K562 (cell line): Measurements from ENCODE around the gene PTP4A2. TPM values are rescaled to one million over a fixed set of nuclear protein-coding genes. Genes with fewer than 3 reads are reported as not detected.

ENCODE experiments used
- CBX1 ChIP-seq: sonication (generic); IDR thresholded peaks from 2 replicates; pipeline ENCODE4 v1.6.1; 2016; ENCODE audit warnings: antibody characterized with exemption, low read depth, mild to moderate bottlenecking
- CEBPB ChIP-seq: fragments of 450-650 bp; IDR thresholded peaks from 2 replicates; pipeline ENCODE4 v1.6.1; 2016; ENCODE audit warnings: missing genetic modification characterization, missing compliant biosample characterization
- CHD4 ChIP-seq: fragments of 200-600 bp; sonication (generic); IDR thresholded peaks from 3 replicates; pipeline ENCODE4 v1.6.1; 2012; ENCODE audit warnings: low read depth, mild to moderate bottlenecking, mixed read lengths, low read length, inconsistent platforms; ENCODE audit not compliant: insufficient read depth, insufficient replicate concordance, poor library complexity, severe bottlenecking
- FOS ChIP-seq: IDR thresholded peaks from 3 replicates; pipeline ENCODE4 v1.6.1; 2011; ENCODE audit not compliant: insufficient read length; ENCODE audit errors: extremely low read depth
- HNRNPK ChIP-seq: fragments of 200-400 bp; formaldehyde crosslinking; IDR thresholded peaks from one replicate; pipeline ENCODE4 v1.6.1; 2018; ENCODE audit warnings: mild to moderate bottlenecking, low read depth, low read length; ENCODE audit not compliant: poor library complexity, severe bottlenecking
- LEF1 ChIP-seq: fragments of 450-650 bp; IDR thresholded peaks from 2 replicates; pipeline ENCODE4 v1.6.1; 2016; ENCODE audit warnings: mild to moderate bottlenecking
- MTF1 ChIP-seq: fragments of 250-450 bp; sonication (Bioruptor Pico); IDR thresholded peaks from 2 replicates; pipeline ENCODE4 v1.9.0; 2021; ENCODE audit warnings: moderate library complexity, mild to moderate bottlenecking, inconsistent platforms, borderline replicate concordance
- NFE2 ChIP-seq: IDR thresholded peaks from 2 replicates; pipeline ENCODE4 v1.6.1; 2014; ENCODE audit warnings: antibody characterized with exemption, low read depth
- SIX5 ChIP-seq, 2 experiments: IDR thresholded peaks; 2 replicates each; pipeline ENCODE4 v1.6.1; 2011; ENCODE audit warnings: low read length in 2 of 2, borderline replicate concordance in 1 of 2, low read depth in 1 of 2, mild to moderate bottlenecking in 1 of 2, moderate library complexity in 1 of 2; ENCODE audit not compliant: insufficient read depth in 1 of 2
- SRSF1 ChIP-seq: fragments of 200-400 bp; formaldehyde crosslinking; IDR thresholded peaks from 2 replicates; pipeline ENCODE4 v1.6.1; 2017; ENCODE audit warnings: mild to moderate bottlenecking, low read depth, low read length, moderate library complexity
- ZNF274 ChIP-seq: IDR thresholded peaks from 2 replicates; pipeline ENCODE4 v1.6.1; 2011; ENCODE audit warnings: low read depth, mild to moderate bottlenecking, low read length, moderate library complexity, borderline replicate concordance
- polyA plus RNA-seq, 8 experiments: library from polyadenylated mRNA; depleted of rRNA in 4 of 8; stranded (reverse) in 5 of 8; unstranded in 3 of 8; fragments of >200 nt; fragmentation: Nextera tagmentation in 2 of 8; fragmentation: Illumina TruSeq in 1 of 8; extraction: Ambion mirVana in 2 of 8; extraction: Trizol in 1 of 8; gene quantifications; 2 replicates each; pipeline versions ENCODE4 v1.2.1 to v1.2.3, GENCODE V29; 2011 to 2014; ENCODE audit warnings: inconsistent platforms in 1 of 8, missing spikeins in 1 of 8
- total RNA-seq, 7 experiments: library from RNA; depleted of rRNA in 6 of 7; stranded (reverse); fragments of >200 nt in 6 of 7; fragmentation: Illumina TruSeq in 2 of 7; extraction: Trizol in 2 of 7; gene quantifications; 2 replicates each; pipeline versions ENCODE4 v1.2.1 to v1.2.3, GENCODE V29; 2011 to 2021; ENCODE audit warnings: low replicate concordance in 1 of 7
- TF ChIP-seq, protein P1 (sequence below): fragments of 450-650 bp; IDR thresholded peaks from 2 replicates; pipeline ENCODE4 v1.6.1; 2016; ENCODE audit warnings: low read depth, mild to moderate bottlenecking, moderate library complexity
- TF ChIP-seq, protein P2 (sequence below), 2 experiments: fragments of 450-650 bp; IDR thresholded peaks; 2 replicates each; pipeline ENCODE4 v1.6.1; 2016
- TF ChIP-seq, protein P3 (sequence below), 2 experiments: fragments of 450-650 bp; IDR thresholded peaks; 2 replicates each; pipeline ENCODE4 v1.6.1; 2018; ENCODE audit warnings: mild to moderate bottlenecking in 2 of 2, low read depth in 1 of 2; ENCODE audit not compliant: partially characterized antibody in 2 of 2
- TF ChIP-seq, protein P4 (sequence below): sonication (generic); formaldehyde crosslinking; IDR thresholded peaks from 2 replicates; pipeline ENCODE4 v1.8.0; 2022; ENCODE audit warnings: mild to moderate bottlenecking, low read depth, missing genetic modification reagents
- TF ChIP-seq, protein P5 (sequence below): sonication (generic); formaldehyde crosslinking; IDR thresholded peaks from 2 replicates; pipeline ENCODE4 v1.8.1; 2023; ENCODE audit warnings: mild to moderate bottlenecking, missing genetic modification reagents

PTP4A2 gene
- total and polyA plus RNA-seq, 9 of the 15 experiments (the other 6 are each of a cell fraction or from before 2014, with no cell fraction given), result 197 to 870 (median 480) TPM

DNA sequence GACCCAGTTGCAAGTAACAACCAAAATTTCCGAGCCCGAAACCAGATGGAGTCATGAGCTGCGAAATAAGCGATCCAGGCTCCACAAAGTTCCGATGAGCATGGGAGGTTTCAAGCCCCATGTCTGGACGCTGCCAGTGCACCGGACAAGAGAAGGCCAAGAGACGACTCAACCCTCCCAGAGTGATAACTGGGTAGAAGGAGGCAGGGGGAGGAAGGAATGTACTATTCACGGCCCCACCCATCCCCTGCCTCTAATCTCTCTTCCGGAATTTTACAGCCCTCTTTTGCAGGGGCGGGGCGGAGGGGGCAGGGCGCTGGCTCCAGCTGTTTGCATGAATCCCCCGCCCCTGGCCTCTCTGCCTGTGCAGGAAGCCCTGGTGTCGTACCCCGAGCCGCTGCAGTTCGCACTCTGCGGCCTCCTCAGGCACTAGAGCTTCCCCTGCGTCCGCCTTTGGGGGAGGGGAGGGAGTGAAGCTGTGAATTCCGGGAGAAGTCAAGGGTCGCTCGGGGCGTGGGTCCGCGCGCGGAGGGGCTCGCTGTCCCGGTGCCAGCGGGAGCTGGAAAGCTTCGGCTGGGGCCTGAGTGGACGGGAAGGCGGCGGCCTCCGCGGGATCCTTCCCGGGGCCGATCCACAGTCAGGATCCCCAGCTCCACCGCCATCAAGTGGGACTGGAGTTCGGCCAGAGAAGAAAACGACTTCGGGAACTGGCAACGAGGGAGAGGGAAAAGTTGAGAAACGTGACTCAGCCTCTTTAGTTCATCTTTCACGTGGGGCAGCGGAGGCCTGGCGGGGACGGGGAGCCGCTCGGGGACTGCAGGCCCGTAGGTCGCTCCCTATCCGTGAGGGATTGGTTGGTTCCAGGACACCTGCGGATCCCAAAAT is 6.3 kb upstream of the PTP4A2 start (continued):
- no peak for TF ChIP-seq CEBPB (tag)
- no peak for TF ChIP-seq SIX5 (IDR thresholded peaks at IDR 0.05; ENCODE audit: borderline replicate concordance in 1 of 2, insufficient read depth in 1 of 2, low read depth in 1 of 2, low read length in 2 of 2)
- no peak for TF ChIP-seq CHD4
- TF ChIP-seq MTF1 (CRISPR knock-in tag), result no peak
- no peak for TF ChIP-seq ZNF274
- TF ChIP-seq, protein P1, sequence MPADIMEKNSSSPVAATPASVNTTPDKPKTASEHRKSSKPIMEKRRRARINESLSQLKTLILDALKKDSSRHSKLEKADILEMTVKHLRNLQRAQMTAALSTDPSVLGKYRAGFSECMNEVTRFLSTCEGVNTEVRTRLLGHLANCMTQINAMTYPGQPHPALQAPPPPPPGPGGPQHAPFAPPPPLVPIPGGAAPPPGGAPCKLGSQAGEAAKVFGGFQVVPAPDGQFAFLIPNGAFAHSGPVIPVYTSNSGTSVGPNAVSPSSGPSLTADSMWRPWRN, result no peak
- TF ChIP-seq, protein P2, sequence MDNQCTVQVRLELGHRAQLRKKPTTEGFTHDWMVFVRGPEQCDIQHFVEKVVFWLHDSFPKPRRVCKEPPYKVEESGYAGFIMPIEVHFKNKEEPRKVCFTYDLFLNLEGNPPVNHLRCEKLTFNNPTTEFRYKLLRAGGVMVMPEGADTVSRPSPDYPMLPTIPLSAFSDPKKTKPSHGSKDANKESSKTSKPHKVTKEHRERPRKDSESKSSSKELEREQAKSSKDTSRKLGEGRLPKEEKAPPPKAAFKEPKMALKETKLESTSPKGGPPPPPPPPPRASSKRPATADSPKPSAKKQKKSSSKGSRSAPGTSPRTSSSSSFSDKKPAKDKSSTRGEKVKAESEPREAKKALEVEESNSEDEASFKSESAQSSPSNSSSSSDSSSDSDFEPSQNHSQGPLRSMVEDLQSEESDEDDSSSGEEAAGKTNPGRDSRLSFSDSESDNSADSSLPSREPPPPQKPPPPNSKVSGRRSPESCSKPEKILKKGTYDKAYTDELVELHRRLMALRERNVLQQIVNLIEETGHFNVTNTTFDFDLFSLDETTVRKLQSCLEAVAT (IDR thresholded peaks at IDR 0.05), result peak; percentile 65 to 93
- TF ChIP-seq, protein P3, sequence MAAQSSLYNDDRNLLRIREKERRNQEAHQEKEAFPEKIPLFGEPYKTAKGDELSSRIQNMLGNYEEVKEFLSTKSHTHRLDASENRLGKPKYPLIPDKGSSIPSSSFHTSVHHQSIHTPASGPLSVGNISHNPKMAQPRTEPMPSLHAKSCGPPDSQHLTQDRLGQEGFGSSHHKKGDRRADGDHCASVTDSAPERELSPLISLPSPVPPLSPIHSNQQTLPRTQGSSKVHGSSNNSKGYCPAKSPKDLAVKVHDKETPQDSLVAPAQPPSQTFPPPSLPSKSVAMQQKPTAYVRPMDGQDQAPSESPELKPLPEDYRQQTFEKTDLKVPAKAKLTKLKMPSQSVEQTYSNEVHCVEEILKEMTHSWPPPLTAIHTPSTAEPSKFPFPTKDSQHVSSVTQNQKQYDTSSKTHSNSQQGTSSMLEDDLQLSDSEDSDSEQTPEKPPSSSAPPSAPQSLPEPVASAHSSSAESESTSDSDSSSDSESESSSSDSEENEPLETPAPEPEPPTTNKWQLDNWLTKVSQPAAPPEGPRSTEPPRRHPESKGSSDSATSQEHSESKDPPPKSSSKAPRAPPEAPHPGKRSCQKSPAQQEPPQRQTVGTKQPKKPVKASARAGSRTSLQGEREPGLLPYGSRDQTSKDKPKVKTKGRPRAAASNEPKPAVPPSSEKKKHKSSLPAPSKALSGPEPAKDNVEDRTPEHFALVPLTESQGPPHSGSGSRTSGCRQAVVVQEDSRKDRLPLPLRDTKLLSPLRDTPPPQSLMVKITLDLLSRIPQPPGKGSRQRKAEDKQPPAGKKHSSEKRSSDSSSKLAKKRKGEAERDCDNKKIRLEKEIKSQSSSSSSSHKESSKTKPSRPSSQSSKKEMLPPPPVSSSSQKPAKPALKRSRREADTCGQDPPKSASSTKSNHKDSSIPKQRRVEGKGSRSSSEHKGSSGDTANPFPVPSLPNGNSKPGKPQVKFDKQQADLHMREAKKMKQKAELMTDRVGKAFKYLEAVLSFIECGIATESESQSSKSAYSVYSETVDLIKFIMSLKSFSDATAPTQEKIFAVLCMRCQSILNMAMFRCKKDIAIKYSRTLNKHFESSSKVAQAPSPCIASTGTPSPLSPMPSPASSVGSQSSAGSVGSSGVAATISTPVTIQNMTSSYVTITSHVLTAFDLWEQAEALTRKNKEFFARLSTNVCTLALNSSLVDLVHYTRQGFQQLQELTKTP (IDR thresholded peaks at IDR 0.05; ENCODE audit: low read depth in 1 of 2, partially characterized antibody in 2 of 2), result peak; percentile 34 to 83
- no peak for TF ChIP-seq HNRNPK
- no peak for TF ChIP-seq FOS
- TF ChIP-seq NFE2, result peak; percentile 89
- TF ChIP-seq LEF1, result peak; percentile 94
- TF ChIP-seq, protein P4, sequence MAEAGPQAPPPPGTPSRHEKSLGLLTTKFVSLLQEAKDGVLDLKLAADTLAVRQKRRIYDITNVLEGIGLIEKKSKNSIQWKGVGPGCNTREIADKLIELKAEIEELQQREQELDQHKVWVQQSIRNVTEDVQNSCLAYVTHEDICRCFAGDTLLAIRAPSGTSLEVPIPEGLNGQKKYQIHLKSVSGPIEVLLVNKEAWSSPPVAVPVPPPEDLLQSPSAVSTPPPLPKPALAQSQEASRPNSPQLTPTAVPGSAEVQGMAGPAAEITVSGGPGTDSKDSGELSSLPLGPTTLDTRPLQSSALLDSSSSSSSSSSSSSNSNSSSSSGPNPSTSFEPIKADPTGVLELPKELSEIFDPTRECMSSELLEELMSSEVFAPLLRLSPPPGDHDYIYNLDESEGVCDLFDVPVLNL (CRISPR knock-in tag), result peak; percentile 74; the same call in 1 of the 2 replicates
- no peak for TF ChIP-seq SRSF1
- TF ChIP-seq, protein P5, sequence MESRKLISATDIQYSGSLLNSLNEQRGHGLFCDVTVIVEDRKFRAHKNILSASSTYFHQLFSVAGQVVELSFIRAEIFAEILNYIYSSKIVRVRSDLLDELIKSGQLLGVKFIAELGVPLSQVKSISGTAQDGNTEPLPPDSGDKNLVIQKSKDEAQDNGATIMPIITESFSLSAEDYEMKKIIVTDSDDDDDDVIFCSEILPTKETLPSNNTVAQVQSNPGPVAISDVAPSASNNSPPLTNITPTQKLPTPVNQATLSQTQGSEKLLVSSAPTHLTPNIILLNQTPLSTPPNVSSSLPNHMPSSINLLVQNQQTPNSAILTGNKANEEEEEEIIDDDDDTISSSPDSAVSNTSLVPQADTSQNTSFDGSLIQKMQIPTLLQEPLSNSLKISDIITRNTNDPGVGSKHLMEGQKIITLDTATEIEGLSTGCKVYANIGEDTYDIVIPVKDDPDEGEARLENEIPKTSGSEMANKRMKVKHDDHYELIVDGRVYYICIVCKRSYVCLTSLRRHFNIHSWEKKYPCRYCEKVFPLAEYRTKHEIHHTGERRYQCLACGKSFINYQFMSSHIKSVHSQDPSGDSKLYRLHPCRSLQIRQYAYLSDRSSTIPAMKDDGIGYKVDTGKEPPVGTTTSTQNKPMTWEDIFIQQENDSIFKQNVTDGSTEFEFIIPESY (CRISPR knock-in tag), result no peak; the same call in 1 of the 2 replicates
- TF ChIP-seq CBX1, result peak; percentile 94; the same call in 1 of the 2 replicates
